Sigmoid colon (tissue), 7 donors: Measurements from ENCODE around the gene OVOL2. TPM values are rescaled to one million over a fixed set of nuclear protein-coding genes. Genes with fewer than 3 reads are reported as not detected.

Experiments
- DNase-seq: peaks from one replicate; pipeline ENCODE4 v3.0.0-alpha.2; 2019
- H3K27ac ChIP-seq, 4 donors: fragments of 200-600 bp; sonication (generic); one replicate each; pipeline ENCODE4 v1.5.1; 2016 to 2019; ENCODE audit warnings: mild to moderate bottlenecking in 1 of 4
- H3K27me3 ChIP-seq, 3 donors: fragments of 200-600 bp; sonication (generic); one replicate each; pipeline ENCODE4 v1.5.1; 2019; ENCODE audit warnings: mild to moderate bottlenecking in 1 of 3
- H3K36me3 ChIP-seq, 4 donors: fragments of 200-600 bp; sonication (generic); one replicate each; pipeline ENCODE4 v1.5.1; 2016 to 2019
- H3K4me1 ChIP-seq, 4 donors: fragments of 200-600 bp; sonication (generic); one replicate each; pipeline ENCODE4 v1.5.1; 2017 to 2019
- H3K4me3 ChIP-seq, 4 donors: fragments of 200-600 bp; sonication (generic); one replicate each; pipeline ENCODE4 v1.5.1; 2017 to 2019; ENCODE audit warnings: mild to moderate bottlenecking in 2 of 4, moderate library complexity in 1 of 4
- H3K9me3 ChIP-seq, 4 donors: fragments of 200-600 bp in 3 of 4; sonication (generic) in 3 of 4; one replicate each; pipeline versions ENCODE4 v1.5.1 to v1.6.1; 2013 to 2019
- EP300 ChIP-seq, 4 donors: sonication (generic); formaldehyde crosslinking; IDR thresholded peaks; one replicate each; pipeline ENCODE4 v1.6.1; 2017; ENCODE audit warnings: antibody characterized with exemption in 4 of 4
- POLR2A ChIP-seq, 2 donors: fragments of 450-650 bp; IDR thresholded peaks; one replicate each; pipeline ENCODE4 v1.6.1; 2016; ENCODE audit warnings: antibody characterized with exemption in 2 of 2, mild to moderate bottlenecking in 2 of 2, moderate library complexity in 2 of 2
- POLR2AphosphoS5 ChIP-seq, 4 donors: sonication (generic); formaldehyde crosslinking; IDR thresholded peaks; one replicate each; pipeline ENCODE4 v1.6.1; 2017; ENCODE audit warnings: antibody characterized with exemption in 4 of 4
- WGBS, 2 donors: extraction: QIAGEN DNeasy Blood & Tissue Kit; methylation state at CpG; one replicate each; pipeline ENCODE4 v1.1.7; 2013; 5-methylcytosine and 5-hydroxymethylcytosine counted together
- intact Hi-C: fragments of 100-400 bp; cut with DNase I; formaldehyde crosslinking; loops from one replicate; pipeline ENCODE4 v1.15.1; 2023
- polyA plus RNA-seq, 3 donors: library from polyadenylated mRNA; stranded (reverse); fragments of 200-250 nt; gene quantifications; one replicate each; pipeline ENCODE4 v1.2.3, GENCODE V29; 2013
- total RNA-seq, 4 donors: library from RNA; depleted of rRNA; stranded (reverse); fragments of >200 nt; gene quantifications; one replicate each; pipeline ENCODE4 v1.1.0, GENCODE V29; 2016
- TF ChIP-seq, protein P1 (sequence below), 4 experiments: fragments of 450-650 bp in 3 of 4; fragments of 200-600 bp in 1 of 4; IDR thresholded peaks; one replicate each; pipeline ENCODE4 v1.5.1; 2016 to 2019; ENCODE audit warnings: antibody characterized with exemption in 4 of 4, mild to moderate bottlenecking in 3 of 4, moderate library complexity in 2 of 4
- donor health status: healthy with polysubstance abuse.
- donor health status: Bipolar disorder and iron deficiency.
- donor health status: healthy.

The OVOL2 gene
- total and polyA plus RNA-seq, 7 donors: 9.6 to 15.7 (median 13.2) TPM; not detected in 4

GRCh38 chr20:17992847-17993513 is 64.7 kb downstream of the OVOL2 start:
- Histone ChIP-seq H3K27ac (peak overlapping the region in 1 of 4 donors; percentile 38), H3K4me3 (no peak overlapping the region), H3K9me3 (no peaks in the 10 kb centered on the region), H3K27me3 (no peaks in the 10 kb centered on the region), H3K4me1 (peaks cover 0 to 8% (median 4%) of the 10 kb centered on the region in 4 donors), H3K36me3 (peaks cover 0 to 17% (median 0%) of the 10 kb centered on the region in 4 donors)
- intact Hi-C loops: loop anchor here (10.0 kb wide), 1 partner anchor 488 kb away; no protein-coding TSS in a partner anchor
- no peak for TF ChIP-seq EP300 (IDR thresholded peaks at IDR 0.05)
- no peak for TF ChIP-seq POLR2A (IDR thresholded peaks at IDR 0.05)
- no peak for TF ChIP-seq POLR2AphosphoS5 (IDR thresholded peaks at IDR 0.05)
- TF ChIP-seq, protein P1, sequence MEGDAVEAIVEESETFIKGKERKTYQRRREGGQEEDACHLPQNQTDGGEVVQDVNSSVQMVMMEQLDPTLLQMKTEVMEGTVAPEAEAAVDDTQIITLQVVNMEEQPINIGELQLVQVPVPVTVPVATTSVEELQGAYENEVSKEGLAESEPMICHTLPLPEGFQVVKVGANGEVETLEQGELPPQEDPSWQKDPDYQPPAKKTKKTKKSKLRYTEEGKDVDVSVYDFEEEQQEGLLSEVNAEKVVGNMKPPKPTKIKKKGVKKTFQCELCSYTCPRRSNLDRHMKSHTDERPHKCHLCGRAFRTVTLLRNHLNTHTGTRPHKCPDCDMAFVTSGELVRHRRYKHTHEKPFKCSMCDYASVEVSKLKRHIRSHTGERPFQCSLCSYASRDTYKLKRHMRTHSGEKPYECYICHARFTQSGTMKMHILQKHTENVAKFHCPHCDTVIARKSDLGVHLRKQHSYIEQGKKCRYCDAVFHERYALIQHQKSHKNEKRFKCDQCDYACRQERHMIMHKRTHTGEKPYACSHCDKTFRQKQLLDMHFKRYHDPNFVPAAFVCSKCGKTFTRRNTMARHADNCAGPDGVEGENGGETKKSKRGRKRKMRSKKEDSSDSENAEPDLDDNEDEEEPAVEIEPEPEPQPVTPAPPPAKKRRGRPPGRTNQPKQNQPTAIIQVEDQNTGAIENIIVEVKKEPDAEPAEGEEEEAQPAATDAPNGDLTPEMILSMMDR (IDR thresholded peaks at IDR 0.05): no peak
- no peak for DNase-seq
- WGBS, 2 donors: 37 to 56% methylated on average over 5 of the region's 5 CpGs

DNA sequence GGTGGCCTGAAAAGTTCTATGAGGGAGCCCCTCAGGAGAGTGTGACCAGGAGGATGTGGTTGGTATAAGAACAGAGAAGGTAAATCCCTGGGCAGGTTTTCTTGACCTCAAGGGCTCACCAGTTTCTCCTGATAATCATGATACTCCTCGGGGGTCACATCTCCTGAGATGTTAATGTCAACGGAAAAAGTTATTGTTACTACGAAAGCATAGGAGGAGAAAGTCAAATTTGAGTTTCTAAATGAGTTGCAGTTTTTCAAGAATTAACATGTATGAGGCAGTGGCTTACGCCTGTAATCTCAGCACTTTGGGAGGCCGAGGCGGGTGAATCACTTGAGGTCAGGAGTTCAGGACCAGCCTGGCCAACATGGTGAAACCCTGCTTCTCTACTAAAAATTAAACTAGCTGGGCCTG is 65.5 kb downstream of the OVOL2 start:
- H3K27me3 ChIP-seq: no peaks in the 10 kb centered on the region
- no peak overlapping the region for H3K27ac ChIP-seq
- intact Hi-C loops: loop anchor here (10.0 kb wide), 1 partner anchor 487 kb away; no protein-coding TSS in a partner anchor
- 79 to 85% methylated on average over 6 of the region's 6 CpGs for WGBS, 2 donors
- DNase-seq: no peak
- H3K4me3 ChIP-seq: no peak overlapping the region
- peaks cover 0 to 18% (median 0%) of the 10 kb centered on the region in 4 donors for H3K36me3 ChIP-seq
- no peaks in the 10 kb centered on the region for H3K9me3 ChIP-seq
- peaks cover 0 to 8% (median 4%) of the 10 kb centered on the region in 4 donors for H3K4me1 ChIP-seq
- TF ChIP-seq EP300 (IDR thresholded peaks at IDR 0.05) (no peak), POLR2AphosphoS5 (IDR thresholded peaks at IDR 0.05) (no peak), POLR2A (IDR thresholded peaks at IDR 0.05) (no peak)
- TF ChIP-seq, protein P1 (IDR thresholded peaks at IDR 0.05): no peak

DNA sequence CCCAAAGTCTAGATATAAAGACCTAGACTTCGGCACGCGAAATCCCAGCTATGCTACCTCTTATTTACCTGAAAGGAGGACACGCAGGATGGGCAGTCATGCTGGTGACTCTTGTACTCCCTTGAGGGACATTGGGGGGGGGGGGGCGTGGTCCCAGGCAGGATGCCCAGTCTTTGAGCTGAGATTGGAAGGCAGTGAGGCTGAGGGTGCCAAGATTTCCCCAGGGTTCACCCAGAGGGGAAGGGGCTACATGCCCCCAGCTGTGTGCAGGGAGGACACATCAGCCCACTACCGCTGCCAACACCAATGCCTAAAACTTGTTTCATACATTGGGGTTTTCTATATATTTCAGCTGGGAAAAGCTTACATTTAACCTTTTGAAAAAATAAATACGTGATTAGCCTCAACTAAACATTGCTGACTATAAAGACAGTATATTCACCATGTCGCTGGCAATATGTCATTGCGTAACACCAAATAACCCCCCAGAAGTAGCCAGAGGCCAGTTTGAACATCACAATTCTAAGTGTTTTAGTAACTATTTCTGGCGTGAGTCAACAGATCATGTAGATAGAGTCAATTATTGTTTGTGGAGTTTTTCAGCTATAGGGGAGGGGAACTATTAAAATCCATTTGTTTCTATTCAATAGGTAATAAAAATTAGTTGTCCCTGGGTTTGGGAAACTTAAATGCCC is 67.3 kb downstream of the OVOL2 start:
- TF ChIP-seq POLR2AphosphoS5 (IDR thresholded peaks at IDR 0.05) (no peak), EP300 (IDR thresholded peaks at IDR 0.05) (no peak), POLR2A (IDR thresholded peaks at IDR 0.05) (no peak)
- TF ChIP-seq, protein P1 (IDR thresholded peaks at IDR 0.05): no peak
- Histone ChIP-seq H3K4me1 (no peaks in the 10 kb centered on the region), H3K27me3 (no peaks in the 10 kb centered on the region), H3K4me3 (no peak overlapping the region), H3K36me3 (peaks cover 0 to 18% (median 0%) of the 10 kb centered on the region in 4 donors), H3K9me3 (no peaks in the 10 kb centered on the region), H3K27ac (no peak overlapping the region)
- WGBS, 2 donors: 61 to 84% methylated on average over 10 of the region's 10 CpGs
- DNase-seq: no peak
- intact Hi-C loops: loop anchor here (10.0 kb wide), 1 partner anchor 486 kb away; no protein-coding TSS in a partner anchor

DNA sequence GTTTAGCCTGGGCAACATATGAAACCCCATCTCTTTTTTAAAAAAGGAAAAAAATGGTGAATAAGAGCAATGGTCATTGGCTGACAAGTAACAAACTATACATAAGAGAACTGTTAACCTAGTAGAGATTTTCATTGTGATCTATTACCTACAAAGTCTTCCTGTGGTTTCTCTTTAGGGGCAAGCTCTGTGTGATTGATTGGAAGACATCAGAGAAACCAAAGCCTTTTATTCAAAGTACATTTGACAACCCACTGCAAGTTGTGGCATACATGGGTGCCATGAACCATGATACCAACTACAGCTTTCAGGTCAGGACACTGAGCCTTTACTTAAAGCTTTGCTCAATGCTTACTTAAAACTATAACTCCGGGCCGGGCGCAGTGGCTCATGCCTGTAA is 69.7 kb downstream of the OVOL2 start:
- WGBS, 2 donors: 80 to 94% methylated on average over 3 of the region's 3 CpGs
- intact Hi-C loops: no loop called here
- H3K4me3 ChIP-seq: no peak overlapping the region
- no peaks in the 10 kb centered on the region for H3K27me3 ChIP-seq
- no peak overlapping the region for H3K27ac ChIP-seq
- peaks cover 0 to 18% (median 0%) of the 10 kb centered on the region in 4 donors for H3K36me3 ChIP-seq
- TF ChIP-seq POLR2AphosphoS5 (IDR thresholded peaks at IDR 0.05) (no peak), POLR2A (IDR thresholded peaks at IDR 0.05) (no peak), EP300 (IDR thresholded peaks at IDR 0.05) (no peak)
- TF ChIP-seq, protein P1 (IDR thresholded peaks at IDR 0.05): no peak
- no peak for DNase-seq
- H3K4me1 ChIP-seq: no peaks in the 10 kb centered on the region
- H3K9me3 ChIP-seq: no peaks in the 10 kb centered on the region
